Fibroblast of the aortic adventitia (primary cell): ENCODE data around the gene FDCSP. TPM values are rescaled to one million over a fixed set of nuclear protein-coding genes. Genes with fewer than 3 reads are reported as not detected.
"Not testable (repeated sequence)": the region's sequence is repeated elsewhere in the genome, so short reads cannot be mapped to it uniquely, and the experiment has no call there.

Source experiments
- DNase-seq: peaks from one replicate; pipeline ENCODE4 v3.0.0-alpha.2; 2010; ENCODE audit warnings: low read depth
- H3K4me3 ChIP-seq: 2 replicates; pipeline ENCODE4 v1.5.1; 2011; ENCODE audit warnings: low read depth, mild to moderate bottlenecking, control low read depth, low read length, moderate library complexity
- total RNA-seq: library from RNA; depleted of rRNA; stranded (reverse); fragments of >200 nt; gene quantifications from 2 replicates; pipeline ENCODE4 v1.2.3, GENCODE V29; 2012; ENCODE audit warnings: low replicate concordance
- TF ChIP-seq, protein P1 (sequence below): IDR thresholded peaks from 2 replicates; pipeline ENCODE4 v1.5.1; 2011; ENCODE audit warnings: mild to moderate bottlenecking, low read length, control low read depth, inconsistent platforms; ENCODE audit not compliant: insufficient read depth

FDCSP gene
- total RNA-seq, 1 donor = not detected

DNA sequence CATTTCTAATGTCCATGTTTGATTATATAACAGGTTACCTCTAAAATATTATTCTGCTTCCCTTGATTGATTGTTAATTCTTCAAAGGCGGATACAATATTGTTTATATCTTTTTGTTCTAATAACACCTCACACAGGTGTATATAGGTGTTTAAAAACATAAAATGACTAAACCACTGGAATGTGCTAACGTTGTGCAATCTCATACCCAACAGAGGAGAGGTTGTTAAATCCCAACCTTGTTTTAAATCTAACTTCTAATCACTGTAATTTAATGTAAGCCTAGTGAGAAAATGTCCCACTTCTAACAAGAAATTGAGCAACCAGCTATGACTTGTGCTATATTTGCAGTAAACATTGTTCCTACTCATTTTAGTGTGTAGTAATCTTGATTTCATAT is 29.1 kb upstream of the FDCSP start:
- TF ChIP-seq, protein P1, sequence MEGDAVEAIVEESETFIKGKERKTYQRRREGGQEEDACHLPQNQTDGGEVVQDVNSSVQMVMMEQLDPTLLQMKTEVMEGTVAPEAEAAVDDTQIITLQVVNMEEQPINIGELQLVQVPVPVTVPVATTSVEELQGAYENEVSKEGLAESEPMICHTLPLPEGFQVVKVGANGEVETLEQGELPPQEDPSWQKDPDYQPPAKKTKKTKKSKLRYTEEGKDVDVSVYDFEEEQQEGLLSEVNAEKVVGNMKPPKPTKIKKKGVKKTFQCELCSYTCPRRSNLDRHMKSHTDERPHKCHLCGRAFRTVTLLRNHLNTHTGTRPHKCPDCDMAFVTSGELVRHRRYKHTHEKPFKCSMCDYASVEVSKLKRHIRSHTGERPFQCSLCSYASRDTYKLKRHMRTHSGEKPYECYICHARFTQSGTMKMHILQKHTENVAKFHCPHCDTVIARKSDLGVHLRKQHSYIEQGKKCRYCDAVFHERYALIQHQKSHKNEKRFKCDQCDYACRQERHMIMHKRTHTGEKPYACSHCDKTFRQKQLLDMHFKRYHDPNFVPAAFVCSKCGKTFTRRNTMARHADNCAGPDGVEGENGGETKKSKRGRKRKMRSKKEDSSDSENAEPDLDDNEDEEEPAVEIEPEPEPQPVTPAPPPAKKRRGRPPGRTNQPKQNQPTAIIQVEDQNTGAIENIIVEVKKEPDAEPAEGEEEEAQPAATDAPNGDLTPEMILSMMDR = no peak
- no peak for DNase-seq

DNA sequence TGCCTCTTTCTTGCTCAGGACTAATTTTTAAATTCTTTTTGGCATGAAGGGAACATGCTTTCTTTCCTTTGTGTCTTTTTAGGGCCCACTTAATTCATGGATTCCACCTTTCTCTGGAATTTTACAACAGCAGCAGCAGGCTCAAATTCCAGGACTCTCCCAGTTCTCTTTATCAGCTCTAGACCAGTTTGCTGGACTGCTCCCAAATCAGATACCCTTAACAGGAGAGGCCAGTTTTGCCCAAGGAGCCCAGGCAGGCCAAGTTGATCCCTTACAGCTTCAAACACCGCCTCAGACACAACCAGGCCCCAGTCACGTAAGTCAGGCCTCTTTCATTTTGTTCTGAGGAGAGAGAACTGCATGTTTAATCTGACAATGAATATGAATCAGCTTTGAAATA is 28.1 kb upstream of the FDCSP start:
- DNase-seq = no peak
- H3K4me3 ChIP-seq = no peak overlapping the region
- TF ChIP-seq, protein P1 = no peak

More for the DNA sequence above, 29.1 kb upstream of the FDCSP start:
- no peak overlapping the region for H3K4me3 ChIP-seq

DNA sequence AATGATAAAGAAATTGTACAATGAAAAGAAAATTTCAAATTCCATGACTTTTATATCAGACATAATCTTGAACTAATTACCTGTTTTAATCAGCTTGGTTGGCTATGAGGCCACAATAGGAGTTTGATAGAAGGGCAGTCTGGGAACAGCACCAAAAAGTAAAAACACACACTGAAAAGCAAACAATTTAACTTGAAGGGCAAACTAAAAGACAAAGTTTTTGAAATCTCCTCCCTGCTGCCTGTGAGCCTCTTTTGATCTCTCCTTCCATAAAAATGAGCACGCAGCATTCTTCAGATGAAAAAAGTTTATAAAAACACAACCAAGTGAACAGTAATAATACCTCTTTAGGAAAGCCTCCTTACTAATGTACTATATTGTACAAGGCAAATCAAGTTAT is 22.3 kb upstream of the FDCSP start:
- H3K4me3 ChIP-seq = no peak overlapping the region
- TF ChIP-seq, protein P1 = no peak
- DNase-seq = no peak

DNA sequence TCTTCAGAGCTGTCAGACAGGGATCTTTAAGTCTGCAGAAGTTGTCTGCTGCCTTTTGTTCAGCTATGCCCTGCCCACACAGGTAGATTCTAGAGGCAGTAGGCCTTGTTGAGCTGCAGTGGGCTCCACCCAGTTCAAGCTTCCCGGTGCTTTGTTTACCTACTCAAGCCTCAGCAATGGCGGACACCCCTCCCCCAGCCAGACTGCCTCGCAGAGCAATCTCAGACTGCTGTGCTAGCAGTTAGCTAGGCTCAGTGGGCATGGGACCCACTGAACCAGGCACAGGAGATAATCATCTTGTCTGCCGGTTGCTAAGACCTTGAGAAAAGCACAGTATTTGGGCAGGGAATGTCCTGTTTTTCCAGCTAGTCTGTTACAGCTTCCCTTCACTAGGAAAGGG is 13.2 kb upstream of the FDCSP start:
- not testable (repeated sequence) for H3K4me3 ChIP-seq, DNase-seq

DNA sequence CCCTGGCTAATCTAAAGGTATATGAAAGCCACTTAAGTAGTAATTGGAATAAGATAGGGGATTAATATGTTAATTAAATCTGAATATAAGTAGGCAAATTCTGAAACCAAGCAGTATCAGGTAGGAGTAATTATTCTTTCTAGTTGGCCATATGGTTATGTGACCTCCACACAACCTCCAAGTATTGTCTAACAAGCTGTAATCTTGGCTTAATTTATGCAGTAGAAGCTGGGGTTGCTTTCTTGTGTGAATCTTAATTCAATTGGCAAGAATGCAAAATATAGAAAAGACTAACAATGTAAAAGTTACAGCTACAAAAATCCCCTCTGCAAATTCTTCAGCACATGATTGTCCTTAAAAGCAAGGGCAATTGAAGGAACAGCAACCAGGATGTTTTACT is 9.8 kb upstream of the FDCSP start:
- not testable (repeated sequence) for H3K4me3 ChIP-seq, DNase-seq

DNA sequence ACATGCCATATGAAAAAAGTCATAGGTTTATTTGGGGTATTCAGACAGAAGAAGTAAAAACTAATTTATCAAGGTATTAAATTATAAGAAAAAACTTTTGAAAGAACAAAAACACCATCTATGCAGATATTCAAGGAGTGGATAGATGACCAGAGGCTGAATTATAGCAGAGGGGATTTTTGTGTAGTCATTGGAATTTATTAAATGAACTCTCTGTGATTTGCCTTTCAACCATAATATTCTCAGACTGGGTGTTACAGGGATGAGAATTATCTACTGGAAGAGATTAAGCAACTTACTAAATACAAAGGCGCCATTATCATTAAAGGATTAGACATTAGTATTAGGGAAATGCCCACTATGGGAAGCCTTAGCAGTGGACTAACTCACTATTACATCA is 9.4 kb upstream of the FDCSP start:
- not testable (repeated sequence) for DNase-seq, H3K4me3 ChIP-seq

DNA sequence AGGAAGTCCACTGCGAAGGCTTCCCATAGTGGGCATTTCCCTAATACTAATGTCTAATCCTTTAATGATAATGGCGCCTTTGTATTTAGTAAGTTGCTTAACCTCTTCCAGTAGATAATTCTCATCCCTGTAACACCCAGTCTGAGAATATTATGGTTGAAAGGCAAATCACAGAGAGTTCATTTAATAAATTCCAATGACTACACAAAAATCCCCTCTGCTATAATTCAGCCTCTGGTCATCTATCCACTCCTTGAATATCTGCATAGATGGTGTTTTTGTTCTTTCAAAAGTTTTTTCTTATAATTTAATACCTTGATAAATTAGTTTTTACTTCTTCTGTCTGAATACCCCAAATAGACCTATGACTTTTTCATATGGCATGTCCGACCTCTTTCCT is 4.5 kb upstream of the FDCSP start:
- not testable (repeated sequence) for DNase-seq, H3K4me3 ChIP-seq

DNA sequence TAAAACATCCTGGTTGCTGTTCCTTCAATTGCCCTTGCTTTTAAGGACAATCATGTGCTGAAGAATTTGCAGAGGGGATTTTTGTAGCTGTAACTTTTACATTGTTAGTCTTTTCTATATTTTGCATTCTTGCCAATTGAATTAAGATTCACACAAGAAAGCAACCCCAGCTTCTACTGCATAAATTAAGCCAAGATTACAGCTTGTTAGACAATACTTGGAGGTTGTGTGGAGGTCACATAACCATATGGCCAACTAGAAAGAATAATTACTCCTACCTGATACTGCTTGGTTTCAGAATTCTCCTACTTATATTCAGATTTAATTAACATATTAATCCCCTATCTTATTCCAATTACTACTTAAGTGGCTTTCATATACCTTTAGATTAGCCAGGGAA is 4.1 kb upstream of the FDCSP start:
- not testable (repeated sequence) for H3K4me3 ChIP-seq, DNase-seq

DNA sequence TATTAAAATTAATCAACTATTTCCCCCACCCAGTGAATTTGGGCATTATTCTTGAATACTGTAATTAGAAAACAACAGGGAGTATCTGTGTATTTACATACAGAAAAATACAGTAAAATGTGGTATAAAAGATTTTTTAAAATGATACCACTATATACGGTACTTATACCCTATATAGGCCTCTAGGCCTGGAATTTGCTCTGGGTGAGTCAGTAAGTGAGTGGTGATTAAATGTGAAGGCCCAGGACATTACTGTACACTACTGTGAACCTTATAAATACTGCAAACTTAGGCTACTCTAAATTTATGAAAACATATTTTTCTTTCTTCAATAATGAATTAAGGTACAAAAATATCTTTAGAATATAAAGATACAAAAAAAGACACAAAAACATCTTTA is 10.2 kb downstream of the FDCSP start:
- H3K4me3 ChIP-seq = no peak overlapping the region
- TF ChIP-seq, protein P1 = no peak
- no peak for DNase-seq

DNA sequence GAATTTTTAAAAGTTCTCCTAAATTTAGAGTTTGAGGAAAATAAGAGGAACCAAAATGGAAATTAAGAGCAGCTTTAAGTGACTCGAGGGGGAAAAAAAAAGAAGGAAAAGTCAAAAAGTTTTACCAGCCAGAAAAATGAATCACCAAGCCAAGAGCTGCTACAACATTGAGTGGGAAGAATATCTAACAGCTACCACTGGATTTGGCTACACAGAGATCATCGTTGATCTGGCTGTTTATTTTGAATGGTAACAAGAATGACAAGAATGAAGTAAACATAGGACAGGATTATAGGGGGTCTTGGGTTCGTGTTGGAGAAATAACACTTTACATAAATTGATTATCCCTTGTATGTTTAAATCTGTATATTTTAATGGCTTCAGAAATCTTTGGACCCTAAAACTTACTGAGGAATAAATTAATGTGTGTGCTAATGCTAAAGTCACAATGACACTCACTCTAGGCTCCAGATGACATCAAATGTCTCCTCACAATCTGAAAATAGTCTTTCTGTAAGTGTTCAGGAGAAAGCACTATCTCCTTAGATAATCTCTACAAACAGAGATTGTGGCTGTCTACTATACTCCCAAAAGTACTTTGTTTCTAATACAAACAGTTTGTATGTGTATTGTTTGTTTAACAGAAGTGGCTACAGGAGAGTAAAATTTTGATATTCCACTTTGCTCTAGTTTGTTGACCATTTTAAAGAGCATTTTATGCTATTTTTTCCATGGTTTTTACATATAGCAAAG is 13.4 kb downstream of the FDCSP start:
- no peak for DNase-seq
- TF ChIP-seq, protein P1 = no peak
- no peak overlapping the region for H3K4me3 ChIP-seq
